Measurements from ENCODE around the gene FHL3. TPM values are rescaled to one million over a fixed set of nuclear protein-coding genes. Genes with fewer than 3 reads are reported as not detected.

Gene FHL3
- total and polyA plus RNA-seq, 9 of the 15 experiments (the other 6 are each of a cell fraction or from before 2014, with no cell fraction given): 6.1 to 144 (median 34.1) TPM

- TF ChIP-seq HNRNPL (IDR thresholded peaks at IDR 0.05; ENCODE audit: low read depth, low read length): no peak
- no peak for TF ChIP-seq BCOR (IDR thresholded peaks at IDR 0.05)
- peak; percentile 18; the same call in 1 of the 2 replicates for TF ChIP-seq PHF8 (IDR thresholded peaks at IDR 0.05; ENCODE audit: borderline replicate concordance, low read length)
- no peak for TF ChIP-seq DDX20 (tag; IDR thresholded peaks at IDR 0.05; ENCODE audit: low read depth)
- TF ChIP-seq YY1 (IDR thresholded peaks at IDR 0.05; ENCODE audit: borderline replicate concordance in 1 of 3, control insufficient read depth in 1 of 3, extremely low read depth in 1 of 3, insufficient read depth in 3 of 3, insufficient read length in 1 of 3, insufficient replicate concordance in 2 of 3, low read depth in 1 of 3, low read length in 2 of 3): peak in 1 of 3 experiments; percentile 7
Observed at GRCh38 chr1:38046333-38046883, 41.1 kb upstream of the FHL3 start, which contains the start of gene POU3F1 (continued).

GRCh38 chr1:38045401-38046332 is 40.4 kb upstream of the FHL3 start:
- H3K4me2 ChIP-seq (ENCODE audit: insufficient read depth, low read length): no peak overlapping the region; the same call in 1 of the 2 replicates
- H3K4me1 ChIP-seq (replicated peaks in 1 of 2; ENCODE audit: control insufficient read depth in 2 of 2, insufficient read depth in 2 of 2, low read length in 2 of 2): peaks cover 0 to 33% of the 10 kb centered on the region in 2 experiments; a peak in 3 of 5 replicates
- no peaks in the 10 kb centered on the region for H3K9me3 ChIP-seq (replicated peaks; ENCODE audit: control insufficient read depth, insufficient read depth, low read depth, low read length)
- H3K4me3 ChIP-seq: 0 out of 2 replicates have a peak overlapping the region, but pooled peaks have one; percentile 38
- ChIA-PET POLR2A (interaction anchor here (0.6 to 0.8 kb wide), 2 partner anchors 9 to 15 kb away, joined by 3 to 4 read pairs; no protein-coding TSS in a partner anchor), CTCF (ENCODE audit: low intra/inter-chr PET ratio) (no interaction called here)
- ATAC-seq (no peak), DNase-seq (ENCODE audit: extremely low read depth in 1 of 4, low spot score in 3 of 4) (no peak), FAIRE-seq (no peak)
- in situ Hi-C loops (cut with MboI) (loop anchor here (25.0 kb wide), 1 partner anchor 542 kb away; no protein-coding TSS in a partner anchor), intact Hi-C loops (cut with micrococcal nuclease) (loop anchor here (10.0 kb wide), 1 partner anchor 539 kb away; no protein-coding TSS in a partner anchor)
- H3K79me2 ChIP-seq (ENCODE audit: control insufficient read depth, insufficient read depth, low read length): no peaks in the 10 kb centered on the region
- no peaks in the 10 kb centered on the region for H3K36me3 ChIP-seq (ENCODE audit: control insufficient read depth, insufficient read depth, low read length)
- peak overlapping the region in 1 of 2 experiments; percentile 83; a peak in 1 of 4 replicates for H3K9ac ChIP-seq (ENCODE audit: insufficient read depth in 1 of 2, low read depth in 2 of 2, low read length in 2 of 2)
- H3K9me1 ChIP-seq (ENCODE audit: control insufficient read depth, insufficient read depth, low read length): peaks cover 5% of the 10 kb centered on the region
- H3K27ac ChIP-seq (ENCODE audit: extremely low read depth, low read depth, low read length): no peak overlapping the region
- BruUV-seq (replicated peaks): no TSS peak
- WGBS (ENCODE audit: insufficient coverage, low coverage, missing lambda C conversion rate): 68% methylated on average over 62 of the region's 115 CpGs
- H4K20me1 ChIP-seq (replicated peaks; ENCODE audit: control insufficient read depth, insufficient read depth, low read length): peaks cover 11% of the 10 kb centered on the region; the same call in 1 of the 2 replicates
- TF ChIP-seq ZBTB33 (CRISPR knock-in tag; IDR thresholded peaks at IDR 0.05) (peak; percentile 95), ZNF395 (CRISPR knock-in tag; IDR thresholded peaks at IDR 0.05) (no peak), MCM7 (IDR thresholded peaks at IDR 0.05) (no peak), PCBP1 (IDR thresholded peaks at IDR 0.05; ENCODE audit: low read depth, low read length, poor library complexity, severe bottlenecking) (peak; percentile 56), ZNF780A (CRISPR knock-in tag; IDR thresholded peaks at IDR 0.05) (no peak)
- no peak overlapping the region for H2AFZ ChIP-seq (ENCODE audit: low read depth, low read length)
- H3K27me3 ChIP-seq (ENCODE audit: control insufficient read depth in 2 of 2, insufficient read depth in 2 of 2, low read length in 2 of 2): peaks cover 29 to 52% of the 10 kb centered on the region in 2 experiments; a peak in 4 of 5 replicates
